NCI-H774 (cell line): ENCODE data around the gene CSTF2T.
"Not testable (repeated sequence)": the region's sequence is repeated elsewhere in the genome, so short reads cannot be mapped to it uniquely, and the experiment has no call there.

Experiments used
- DNase-seq: peaks from one replicate; lab custom pipeline; 2025; lab: John Stamatoyannopoulos, UW

Gene CSTF2T

DNA sequence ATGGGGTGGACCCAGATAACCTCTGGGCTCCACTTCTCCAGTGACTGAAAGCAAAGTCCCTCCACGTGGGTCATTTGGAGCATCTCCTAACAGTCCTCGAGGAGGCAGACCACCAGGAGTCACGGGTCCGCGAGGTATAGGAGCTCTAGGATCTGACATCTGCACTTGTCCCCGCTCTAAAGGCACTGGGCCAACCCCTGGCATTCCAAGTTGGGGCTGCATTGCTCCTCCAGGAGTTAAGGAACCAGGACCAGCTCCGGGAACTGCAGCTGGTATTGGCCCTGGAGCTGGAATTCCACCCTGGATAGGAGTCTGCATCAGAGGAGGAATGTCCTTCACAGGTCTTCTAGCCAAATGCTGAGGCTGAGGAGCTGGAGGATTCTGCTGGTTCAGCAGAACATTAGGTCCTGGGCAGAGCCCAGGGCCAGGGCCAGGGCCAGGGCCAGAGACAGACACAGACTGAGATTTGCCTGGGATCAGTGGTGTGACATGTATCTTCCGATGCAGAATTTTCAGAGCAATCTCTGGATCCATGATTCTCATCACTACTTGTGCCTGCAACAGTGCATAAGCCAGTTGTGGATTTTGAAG is 827 bp downstream of the CSTF2T start:
- no peak for DNase-seq

DNA sequence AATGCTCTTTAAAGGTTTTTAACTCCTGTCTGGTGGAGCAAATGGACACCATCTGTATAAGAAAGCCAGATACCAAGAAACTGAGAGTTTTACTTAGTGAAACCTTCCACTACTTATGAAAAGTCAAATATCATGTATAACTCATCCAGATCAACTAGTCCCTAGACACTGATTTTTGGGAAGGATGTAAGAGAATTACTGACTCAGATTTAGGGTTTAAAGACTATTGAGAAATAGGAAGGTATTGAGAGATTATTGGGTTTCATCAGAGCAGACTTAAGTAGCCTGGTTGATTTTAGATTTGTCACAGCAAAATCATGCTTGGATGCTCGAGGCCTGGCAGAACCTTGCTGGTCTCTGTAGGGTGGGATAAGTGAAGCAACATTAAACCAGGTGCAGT is 3.1 kb downstream of the CSTF2T start:
- DNase-seq, result no peak

DNA sequence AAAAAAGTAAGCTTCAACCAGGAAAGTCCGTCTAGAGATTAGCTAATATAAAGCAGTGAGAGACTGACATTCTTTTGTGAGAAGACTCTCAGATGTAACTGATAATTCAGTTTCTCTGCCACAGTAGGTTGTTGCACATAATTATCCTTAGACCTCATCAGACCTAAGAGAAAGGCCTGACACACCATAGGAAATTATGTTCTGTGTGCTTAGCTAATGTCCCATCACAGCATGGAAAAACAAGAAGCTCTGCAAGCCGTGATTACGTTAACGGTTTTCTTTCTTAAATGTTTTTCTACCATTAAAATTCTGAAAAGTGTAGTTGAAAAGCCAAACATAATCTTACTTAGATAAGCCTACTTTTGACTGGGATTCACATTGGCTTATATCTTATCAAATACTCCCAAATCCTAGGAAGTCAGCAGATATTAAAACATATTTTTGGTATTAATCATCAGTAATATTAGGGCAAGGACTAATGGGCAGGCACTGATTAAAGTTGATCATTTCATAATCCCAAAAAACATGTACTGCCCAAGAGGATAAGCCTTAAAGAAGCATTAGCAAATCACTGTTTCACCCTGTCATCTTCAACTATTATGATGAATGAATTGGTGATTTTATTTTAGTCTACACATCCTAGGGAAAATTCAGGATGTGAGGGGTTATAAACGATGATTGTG is 5.2 kb downstream of the CSTF2T start:
- no peak for DNase-seq

DNA sequence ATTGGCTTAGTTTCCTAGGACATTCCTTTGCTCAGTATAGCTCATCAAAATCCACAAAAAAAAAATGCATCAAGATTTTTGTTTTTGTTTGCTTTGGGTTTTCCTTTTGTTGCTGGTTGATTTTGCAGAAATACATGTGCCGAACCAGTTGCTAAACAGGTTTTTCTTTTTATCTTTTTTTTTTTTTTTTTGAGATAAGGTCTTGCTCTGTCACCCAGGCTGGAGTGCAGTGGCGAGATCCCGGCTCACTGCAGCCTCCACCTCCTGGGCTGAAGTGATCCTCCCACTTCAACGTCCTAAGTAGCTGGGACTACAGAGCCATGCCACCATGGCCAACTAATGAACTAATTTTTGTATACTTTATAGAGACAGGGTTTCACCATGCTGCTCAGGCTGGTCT is 8.3 kb downstream of the CSTF2T start:
- no peak for DNase-seq

DNA sequence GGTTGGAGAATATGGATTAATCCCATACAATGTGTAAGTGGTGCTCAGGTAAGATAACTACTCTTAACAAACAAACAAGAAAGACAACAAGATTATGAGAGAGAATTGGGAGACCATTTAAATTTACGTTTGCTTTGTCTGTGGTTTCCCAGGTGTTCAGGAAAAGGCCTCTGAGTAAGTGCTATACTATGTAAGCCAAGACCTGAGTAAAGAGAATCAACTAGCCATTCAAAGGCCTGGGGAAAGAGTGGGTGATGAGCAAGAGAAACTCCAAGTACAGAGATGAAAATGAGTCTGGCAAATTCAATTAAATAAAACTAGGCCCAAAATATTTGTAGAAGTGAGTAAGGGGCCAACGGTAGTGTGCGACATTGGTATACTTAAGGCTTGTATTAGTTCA is 9.9 kb downstream of the CSTF2T start:
- DNase-seq, result no peak

DNA sequence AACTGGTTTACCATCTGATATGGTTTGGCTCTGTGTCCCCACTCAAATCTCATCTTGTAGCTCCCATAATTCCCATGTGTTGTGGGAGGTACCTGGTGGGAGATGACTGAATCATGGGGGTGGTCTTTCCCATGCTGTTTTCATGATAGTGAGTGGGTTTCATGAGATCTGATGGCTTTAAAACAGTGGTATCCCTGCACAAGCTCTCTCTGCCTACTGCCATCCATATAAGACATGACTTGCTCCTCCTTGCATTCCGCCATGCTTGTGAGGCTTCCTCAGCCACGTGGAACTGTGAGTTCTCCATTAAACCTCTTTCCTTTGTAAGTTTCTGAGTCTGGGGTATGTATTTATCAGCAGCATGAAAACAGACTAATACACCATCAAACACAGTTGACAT is 10.6 kb downstream of the CSTF2T start:
- not testable (repeated sequence) for DNase-seq

DNA sequence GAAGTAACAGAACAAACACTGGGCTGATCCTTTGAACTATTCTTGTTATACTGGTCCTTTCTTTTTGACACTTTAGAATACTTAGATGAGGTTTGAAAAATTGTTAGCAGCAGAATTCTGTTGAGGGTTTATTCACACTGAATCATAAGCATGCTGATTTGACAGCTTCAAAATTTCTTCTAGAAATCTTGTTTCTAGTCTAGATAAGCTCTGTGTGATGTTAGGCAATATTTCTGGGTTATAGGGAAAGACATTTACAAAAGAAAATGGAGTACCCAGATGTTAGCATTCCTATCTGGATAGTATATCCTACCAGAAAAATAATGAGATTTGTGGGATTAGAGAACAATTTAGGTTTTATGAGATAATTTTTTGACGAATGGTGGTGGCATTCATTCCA is 12.1 kb downstream of the CSTF2T start:
- DNase-seq, result no peak

DNA sequence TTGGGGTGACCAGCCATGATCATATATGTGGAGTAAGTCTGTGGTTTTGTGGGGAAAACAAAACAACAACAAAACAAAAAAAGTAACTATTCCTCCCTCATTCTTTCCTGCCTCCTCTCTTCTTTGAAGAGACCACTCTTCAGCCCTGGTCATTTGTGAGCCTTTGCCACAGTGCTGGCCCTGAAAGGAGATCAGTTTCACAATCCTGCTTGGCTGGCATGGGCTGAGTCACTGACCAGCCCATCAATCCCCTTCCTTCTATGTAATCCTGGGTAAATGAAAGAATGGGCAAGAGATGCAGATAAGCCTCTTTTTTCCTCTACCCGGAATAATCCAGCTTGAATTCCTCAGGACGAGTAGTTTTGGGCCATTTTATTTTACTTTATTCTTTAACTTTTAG is 13.6 kb downstream of the CSTF2T start:
- no peak for DNase-seq

DNA sequence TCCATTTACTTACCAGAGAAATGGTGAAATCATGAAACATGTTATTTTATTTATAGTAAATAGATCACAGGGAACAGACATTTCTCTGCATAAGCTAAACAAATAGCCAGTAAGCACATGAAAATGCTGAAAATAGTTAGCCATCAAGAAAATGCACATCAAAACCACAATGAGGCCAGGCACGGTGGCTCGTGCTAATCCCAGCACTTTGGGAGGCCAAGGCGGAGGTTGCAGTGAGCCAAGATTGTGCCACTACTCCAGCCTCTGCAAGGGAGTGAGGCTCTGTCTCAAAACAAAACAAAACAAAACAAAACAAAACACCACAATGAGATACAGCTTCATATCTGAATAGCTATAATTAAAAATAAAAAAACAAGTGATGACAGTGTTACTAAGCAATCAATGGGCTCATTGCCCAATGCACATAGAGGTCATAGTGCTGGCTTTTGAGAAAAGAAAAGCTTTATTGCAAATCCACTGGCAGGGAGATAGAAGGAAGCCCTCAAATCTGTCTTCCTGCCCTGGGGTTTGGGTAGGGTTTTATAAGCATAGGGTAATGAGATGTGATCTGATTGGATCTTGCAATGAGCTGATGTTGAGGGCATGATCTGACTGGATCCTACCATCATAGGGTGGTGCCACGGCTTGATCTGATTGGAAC is 16.2 kb downstream of the CSTF2T start:
- no peak for DNase-seq

DNA sequence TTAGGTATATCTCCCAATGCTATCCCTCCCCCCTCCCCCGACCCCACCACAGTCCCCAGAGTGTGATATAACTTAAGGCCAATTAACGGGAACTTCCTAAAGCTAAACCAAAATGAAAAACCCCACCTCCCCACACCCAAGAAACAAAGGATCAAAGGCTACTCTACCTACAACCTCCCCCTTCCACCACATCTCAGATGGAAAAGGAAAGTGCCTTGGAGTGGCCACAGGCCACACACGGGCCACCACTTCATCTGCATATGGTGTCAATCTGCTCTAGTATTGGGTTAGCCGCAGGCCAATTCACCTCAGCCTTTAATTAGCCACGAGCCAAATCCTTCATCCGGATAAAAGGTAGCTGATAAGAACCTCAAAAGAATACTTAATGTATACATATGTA is 19.6 kb downstream of the CSTF2T start:
- no peak for DNase-seq

DNA sequence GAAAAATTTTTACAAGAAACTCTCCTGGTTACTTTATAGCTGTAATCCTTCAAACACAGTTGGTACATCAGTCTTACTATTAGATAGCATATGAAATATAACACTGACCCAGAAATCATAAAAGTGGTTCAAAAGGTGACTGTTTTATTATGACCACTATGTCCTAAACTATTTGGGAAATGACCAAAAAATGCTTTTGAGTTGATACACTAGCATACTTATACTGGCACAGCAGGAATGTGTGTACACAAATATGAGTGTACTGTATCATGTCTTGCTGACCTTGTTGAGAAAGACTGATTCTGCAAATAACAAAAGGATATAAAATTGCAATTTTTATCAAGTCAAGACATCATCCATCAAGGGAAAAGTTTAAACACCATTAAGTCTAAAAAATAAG is 24.3 kb downstream of the CSTF2T start:
- DNase-seq, result no peak

DNA sequence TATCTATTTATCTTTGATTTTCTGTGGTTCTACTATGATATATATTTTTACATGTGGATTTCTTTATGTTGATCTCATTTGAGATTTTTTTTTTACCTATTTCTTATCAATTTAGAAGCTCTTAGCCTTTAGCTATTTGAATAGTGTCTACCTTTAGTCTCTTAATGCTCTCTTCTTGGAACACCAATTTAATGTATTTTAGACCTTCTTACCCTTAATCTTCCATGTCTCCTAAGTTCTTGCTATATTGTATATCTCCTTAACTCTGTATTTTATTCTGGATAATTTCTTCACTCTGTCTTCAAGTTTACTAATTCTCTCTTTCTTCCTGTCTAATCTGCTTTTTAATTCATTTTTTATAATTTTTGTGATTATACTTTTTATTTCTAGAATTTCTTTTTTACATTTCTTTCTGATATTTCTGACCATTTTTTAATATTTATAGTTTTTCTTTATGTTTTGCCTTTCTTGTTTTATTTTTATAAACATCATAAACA is 27.3 kb downstream of the CSTF2T start:
- DNase-seq, result no peak

DNA sequence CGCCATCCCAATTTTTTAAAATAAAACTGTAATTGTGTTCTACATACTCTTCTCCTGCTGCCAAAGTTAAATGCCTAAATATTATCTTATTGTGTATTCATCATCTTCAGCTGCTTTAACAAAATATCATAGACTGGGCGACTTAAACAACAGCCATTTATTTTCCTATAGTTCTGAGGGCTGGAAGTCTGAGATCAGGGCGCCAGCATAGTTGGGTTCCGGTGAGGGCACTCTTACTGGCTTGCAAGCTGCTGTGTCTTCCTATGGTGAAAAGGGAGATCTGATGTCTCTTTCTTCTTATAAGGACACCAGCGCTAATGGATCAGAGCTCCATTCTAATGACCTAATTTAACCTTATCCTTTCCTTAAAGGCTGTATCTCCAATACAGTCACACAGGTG is 30.4 kb downstream of the CSTF2T start:
- no peak for DNase-seq

DNA sequence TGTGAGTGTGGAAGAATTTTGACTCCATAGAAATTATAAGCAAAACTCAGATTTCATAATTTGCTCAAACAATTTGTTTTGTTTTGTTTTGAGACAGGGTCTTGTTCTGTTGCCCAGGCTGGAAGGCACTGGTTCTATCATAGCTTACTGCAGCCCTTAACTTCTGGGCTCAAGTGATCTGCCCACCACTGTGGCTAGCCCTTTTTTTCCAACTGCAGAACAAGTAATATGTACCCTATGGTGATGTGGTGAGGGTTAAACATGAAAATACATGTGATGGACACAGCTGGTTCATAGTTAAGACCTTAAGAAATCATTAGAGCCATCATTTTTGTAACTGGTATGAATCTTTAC is 31.1 kb downstream of the CSTF2T start:
- no peak for DNase-seq

DNA sequence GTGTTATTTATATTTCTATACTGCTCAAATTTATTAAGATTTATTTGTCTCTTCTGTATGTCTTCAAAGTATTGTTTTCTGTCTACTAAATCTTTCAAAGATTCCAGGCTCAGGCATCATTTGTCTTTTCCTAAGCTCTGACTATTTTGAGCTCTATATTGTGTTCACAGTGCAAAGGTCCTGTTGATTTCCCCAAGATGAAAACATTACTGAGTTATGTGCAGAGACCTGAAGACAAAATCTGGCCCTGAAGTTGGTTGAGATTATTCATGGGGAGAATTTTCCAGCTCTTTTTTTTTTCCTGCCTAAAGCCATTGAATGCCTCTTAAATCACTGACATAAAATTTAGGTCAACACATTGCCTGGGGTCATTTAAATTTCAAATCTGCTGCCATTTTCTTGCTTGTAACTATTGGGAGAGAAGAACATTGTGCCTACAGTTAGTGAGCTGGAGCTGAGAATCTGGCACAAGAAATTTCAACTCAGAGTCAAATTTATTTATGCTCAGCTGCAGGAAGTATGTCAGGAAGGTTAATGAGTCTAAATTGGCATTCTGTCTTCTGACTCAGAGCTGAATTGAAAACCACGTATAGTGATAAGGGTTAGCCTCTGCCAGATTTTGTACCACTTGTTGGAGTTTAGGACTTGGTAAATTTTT is 31.6 kb downstream of the CSTF2T start:
- DNase-seq, result no peak

DNA sequence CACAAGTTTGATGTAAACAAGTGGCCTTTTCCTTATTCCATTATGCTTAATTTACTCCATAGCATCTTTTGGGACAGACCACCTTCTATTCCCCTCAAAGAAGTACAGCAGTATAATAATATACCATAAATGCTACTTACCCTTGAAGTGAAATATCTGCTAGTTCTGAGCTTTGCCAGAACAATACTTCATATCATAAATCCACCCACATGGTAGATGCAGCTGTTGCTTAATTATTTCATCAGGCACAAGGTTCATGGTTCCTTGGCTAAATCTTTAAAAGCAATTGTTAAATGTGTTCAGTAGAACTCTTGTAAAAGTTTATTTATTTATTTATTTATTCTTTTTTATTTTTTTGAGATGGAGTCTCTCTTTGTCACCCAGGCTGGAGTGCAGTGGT is 32.9 kb downstream of the CSTF2T start:
- no peak for DNase-seq

DNA sequence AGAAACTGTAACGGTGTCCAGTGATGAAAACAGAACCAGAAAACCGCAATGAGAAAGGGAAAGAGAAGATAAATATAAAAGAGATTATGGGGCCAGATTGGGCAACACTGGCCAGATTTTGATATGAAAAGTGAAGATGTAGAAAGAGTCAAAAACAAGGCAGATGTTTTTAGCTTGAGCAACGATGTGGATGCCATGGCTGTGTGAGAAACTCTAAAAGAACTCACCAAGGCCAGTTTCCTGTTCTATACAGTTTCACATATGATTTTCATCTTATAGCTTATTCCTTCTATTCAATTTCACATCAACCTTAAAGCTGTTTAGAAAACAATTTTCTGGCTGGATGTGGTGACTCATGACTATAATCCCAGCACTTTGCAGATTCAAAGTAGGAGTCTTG is 36.3 kb downstream of the CSTF2T start:
- DNase-seq, result no peak

DNA sequence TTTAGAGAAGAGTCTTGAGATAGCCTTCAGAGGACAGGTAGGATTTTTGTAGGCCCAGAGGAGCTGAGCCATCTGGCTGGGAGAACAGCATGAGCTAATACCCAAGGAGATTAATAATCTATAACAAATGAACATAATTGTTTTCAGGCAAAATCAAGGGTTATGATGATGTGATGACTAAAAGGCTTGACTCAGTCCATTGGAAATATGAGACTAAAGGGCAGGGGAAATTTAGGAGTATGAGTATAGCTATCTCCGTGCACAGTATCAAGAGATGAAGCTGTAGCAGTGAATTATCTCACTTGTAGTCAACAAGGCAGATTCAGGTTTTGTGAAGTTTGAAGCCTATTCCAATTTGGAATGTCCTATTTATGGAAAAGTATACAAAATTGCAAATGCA is 40.1 kb downstream of the CSTF2T start:
- DNase-seq, result no peak

DNA sequence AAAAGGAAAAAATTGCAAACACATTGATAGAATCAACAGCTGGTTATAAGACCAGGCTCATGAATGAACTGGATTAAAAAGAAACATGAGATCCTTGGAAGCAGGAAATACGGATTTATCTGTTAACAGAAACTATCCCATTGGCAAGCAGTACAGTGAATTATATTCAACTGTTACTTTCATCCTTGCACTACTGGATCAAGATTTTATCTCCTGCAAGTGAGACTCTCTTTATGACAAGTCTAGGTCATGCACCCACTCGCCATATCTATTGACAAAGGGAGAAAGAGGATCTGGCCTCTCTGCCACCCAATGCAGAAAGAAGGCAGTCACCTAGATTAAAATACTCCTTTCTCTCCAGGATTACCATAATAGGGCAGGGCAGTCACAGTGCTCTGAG is 41.4 kb downstream of the CSTF2T start:
- DNase-seq, result no peak

DNA sequence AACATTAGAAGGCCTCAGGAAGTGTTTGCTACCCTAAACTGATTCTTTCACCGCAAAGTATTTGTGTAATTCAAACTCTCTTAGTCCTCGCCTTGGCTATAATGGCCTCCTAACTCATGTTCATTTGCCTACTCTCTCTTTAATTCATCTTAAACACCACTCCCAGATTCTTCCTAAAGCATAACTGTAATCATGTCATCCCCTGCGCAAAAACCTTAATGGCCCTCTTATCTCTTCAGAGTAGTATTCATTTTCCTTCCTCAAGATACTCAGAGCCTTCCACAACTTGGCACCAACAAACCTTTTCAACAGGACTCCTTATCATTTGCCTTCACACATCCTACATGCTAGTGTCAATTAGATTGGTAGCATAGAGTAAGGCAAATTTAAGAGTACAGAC is 42.9 kb downstream of the CSTF2T start:
- DNase-seq, result no peak

DNA sequence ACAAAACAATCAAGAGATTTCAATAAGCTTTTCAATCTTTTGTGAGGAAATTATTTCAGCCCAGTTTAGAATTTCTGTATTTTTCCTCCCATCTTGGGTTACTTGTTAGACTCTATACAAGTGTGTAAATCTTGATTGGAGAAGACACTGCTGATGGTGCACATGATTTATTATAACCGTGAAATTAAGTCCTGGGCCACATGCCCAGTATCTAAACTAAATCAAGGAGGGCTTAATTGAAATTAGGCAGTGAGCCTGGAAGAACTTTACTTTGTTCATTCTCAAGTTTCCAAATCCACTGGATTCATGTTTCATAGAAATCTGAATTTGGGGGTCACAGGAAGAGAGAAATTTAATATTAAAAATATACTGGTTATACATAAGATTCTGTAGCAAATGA is 44.5 kb downstream of the CSTF2T start:
- no peak for DNase-seq

DNA sequence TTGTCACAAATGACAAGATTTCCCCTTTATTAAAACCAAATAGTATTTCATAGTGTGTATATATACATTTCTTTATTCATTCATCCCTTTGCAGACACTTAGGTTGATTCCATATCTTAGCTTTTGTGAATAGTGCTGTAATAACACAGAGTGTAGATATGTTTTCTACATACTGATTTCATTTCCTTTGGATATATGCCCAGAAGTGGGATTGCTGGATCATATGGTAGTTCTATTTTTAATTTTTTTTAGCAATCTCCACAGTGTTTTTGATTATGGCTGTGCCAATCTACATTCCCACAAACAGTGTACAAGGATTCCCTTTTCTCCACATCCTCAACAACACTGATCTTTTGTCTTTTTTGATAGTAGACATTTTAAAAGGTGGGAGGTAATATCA is 46.4 kb downstream of the CSTF2T start:
- no peak for DNase-seq

DNA sequence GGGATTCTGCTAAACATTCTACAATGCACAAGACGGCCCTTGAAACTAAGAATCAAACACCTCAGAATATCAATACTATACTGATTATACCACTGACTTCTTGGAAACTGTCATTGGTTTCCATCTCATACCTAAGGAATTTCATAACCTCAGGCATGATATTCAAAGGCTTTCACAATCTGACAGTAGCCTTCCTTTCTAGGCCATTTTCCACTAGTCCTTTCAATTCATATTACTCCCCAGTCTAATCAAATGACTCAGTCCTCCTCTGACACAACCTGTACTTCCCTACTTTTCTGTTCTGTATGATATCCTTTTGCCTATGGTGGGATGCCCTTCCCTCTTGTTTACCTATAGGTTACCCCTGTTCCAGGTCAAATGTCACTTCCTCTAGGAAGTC is 48.3 kb downstream of the CSTF2T start:
- DNase-seq, result no peak
